PC-3 (cell line): ENCODE results near the gene MIPEP. TPM values are rescaled to one million over a fixed set of nuclear protein-coding genes. Genes with fewer than 3 reads are reported as not detected.

Source experiments
- ATAC-seq: fragments of 200-7000 bp; cut with Tn5 transposase; 2 replicates; pipeline ENCODE4 v1.9.1; 2020; ENCODE audit warnings: mild to moderate bottlenecking, moderate library complexity
- BruUV-seq: library from RNA; stranded (reverse); fragments of 400-500 nt; replicated peaks from 2 replicates; lab custom pipeline; 2021; lab: Mats Ljungman, UMichigan
- CTCF ChIA-PET: fragments of 300-600 bp; sonication (Branson Sonifier 250); formaldehyde crosslinking; loops from one replicate; lab custom pipeline; 2022; ENCODE audit warnings: antibody characterized with exemption; lab: Charles Lee
- POLR2A ChIA-PET: fragments of 300-600 bp; sonication (Branson Sonifier 250); formaldehyde crosslinking; loops from one replicate; lab custom pipeline; 2022; ENCODE audit warnings: antibody characterized with exemption; ENCODE audit not compliant: unreplicated experiment; lab: Charles Lee
- DNase-seq: peaks from one replicate; pipeline ENCODE4 v3.0.0-alpha.2; 2015
- H2AFZ ChIP-seq: fragments of 300-600 bp; sonication (generic); 2 replicates; pipeline ENCODE4 v1.6.0; 2016; ENCODE audit warnings: antibody characterized with exemption, low read length
- H3F3A ChIP-seq: fragments of 300-600 bp; sonication (generic); one replicate; pipeline ENCODE4 v1.6.0; 2017; ENCODE audit warnings: antibody characterized with exemption, low read length, control low read depth, mild to moderate bottlenecking; ENCODE audit not compliant: unreplicated experiment
- H3K27ac ChIP-seq: fragments of 300-600 bp; sonication (generic); 2 replicates; pipeline ENCODE4 v1.5.1; 2016; ENCODE audit warnings: mild to moderate bottlenecking, low read length
- H3K27me3 ChIP-seq: fragments of 300-600 bp; sonication (generic); 2 replicates; pipeline ENCODE4 v1.6.1; 2016; ENCODE audit warnings: low read length, mixed read lengths
- H3K36me3 ChIP-seq: fragments of 300-600 bp; sonication (generic); 2 replicates; pipeline ENCODE4 v1.6.1; 2016; ENCODE audit warnings: low read depth, mixed run types, low read length, mixed read lengths
- H3K4me1 ChIP-seq: fragments of 300-600 bp; sonication (generic); 2 replicates; pipeline ENCODE4 v1.5.1; 2016; ENCODE audit warnings: low read length; ENCODE audit not compliant: insufficient read depth
- H3K4me2 ChIP-seq: fragments of 300-600 bp; sonication (generic); 2 replicates; pipeline ENCODE4 v1.6.0; 2016; ENCODE audit warnings: low read length
- H3K4me3 ChIP-seq: fragments of 300-600 bp; sonication (generic); 2 replicates; pipeline ENCODE4 v1.5.1; 2016; ENCODE audit warnings: mild to moderate bottlenecking, low read length, mixed read lengths
- H3K79me2 ChIP-seq: fragments of 300-600 bp; sonication (generic); 2 replicates; pipeline ENCODE4 v1.6.1; 2017; ENCODE audit warnings: low read length, mixed read lengths
- H3K9ac ChIP-seq: fragments of 300-600 bp; sonication (generic); 2 replicates; pipeline ENCODE4 v1.6.0; 2016; ENCODE audit warnings: mild to moderate bottlenecking, low read length
- H3K9me2 ChIP-seq: fragments of 300-600 bp; sonication (generic); replicated peaks from 2 replicates; pipeline ENCODE4 v1.6.1; 2016; ENCODE audit warnings: mixed run types, low read length, mixed read lengths
- H3K9me3 ChIP-seq: fragments of 300-600 bp; sonication (generic); 2 replicates; pipeline ENCODE4 v1.6.1; 2016; ENCODE audit warnings: low read length, mixed read lengths
- H4K20me1 ChIP-seq: fragments of 300-600 bp; sonication (generic); 2 replicates; pipeline ENCODE4 v1.6.1; 2016; ENCODE audit warnings: low read length, mixed read lengths
- EZH2 ChIP-seq: fragments of 300-600 bp; sonication (generic); IDR thresholded peaks from one replicate; pipeline ENCODE4 v1.6.1; 2017; ENCODE audit warnings: antibody characterized with exemption, mild to moderate bottlenecking, low read length; ENCODE audit not compliant: unreplicated experiment
- EZH2phosphoT487 ChIP-seq: fragments of 300-600 bp; sonication (generic); IDR thresholded peaks from 2 replicates; pipeline ENCODE4 v1.6.1; 2018; ENCODE audit warnings: mild to moderate bottlenecking, antibody characterized with exemption, low read length, borderline replicate concordance
- intact Hi-C: fragments of 100-400 bp; cut with micrococcal nuclease; formaldehyde crosslinking; loops from 2 replicates; pipeline ENCODE4 v1.9.0; 2023
- total RNA-seq: library from RNA; depleted of rRNA; stranded (reverse); fragments of >200 nt; gene quantifications from 2 replicates; pipeline ENCODE4 v1.2.3, GENCODE V29; 2014
- TF ChIP-seq, protein P1 (sequence below): fragments of 300-600 bp; sonication (generic); conservative IDR thresholded peaks from 2 replicates; pipeline ENCODE4 v1.5.1; 2017; ENCODE audit warnings: antibody characterized with exemption, low read depth, mild to moderate bottlenecking, low read length

Gene MIPEP
- total RNA-seq, 1 experiment from 2014 or later: 30.5 TPM

DNA sequence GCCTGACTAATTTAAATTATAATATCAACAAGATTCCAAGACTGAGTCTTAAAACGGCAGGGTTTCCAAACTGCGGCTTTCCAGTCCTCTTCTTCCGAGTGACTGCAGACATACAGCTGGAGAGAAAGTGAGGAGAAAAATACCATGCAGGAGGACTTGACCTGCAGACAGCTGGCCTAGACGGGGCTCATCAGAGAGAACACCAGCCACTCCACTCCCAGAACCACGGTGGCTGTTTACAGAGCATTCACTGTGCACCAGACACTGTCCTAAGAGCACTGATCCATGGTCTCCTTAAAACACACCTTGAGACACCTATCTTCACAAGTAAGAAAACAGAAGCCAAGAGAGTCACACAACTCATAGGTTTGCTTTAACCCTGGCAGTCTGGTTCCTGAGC lies 152.7 kb downstream of the MIPEP start:
- ChIA-PET POLR2A (no interaction called here), CTCF (no interaction called here)
- no peaks in the 10 kb centered on the region for H3K9me2 ChIP-seq
- DNase-seq (no peak), ATAC-seq (no peak)
- H3K79me2 ChIP-seq: no peaks in the 10 kb centered on the region
- no peaks in the 10 kb centered on the region for H3K36me3 ChIP-seq
- H3K27me3 ChIP-seq: no peaks in the 10 kb centered on the region
- H3K4me2 ChIP-seq: no peak overlapping the region
- TF ChIP-seq, protein P1, sequence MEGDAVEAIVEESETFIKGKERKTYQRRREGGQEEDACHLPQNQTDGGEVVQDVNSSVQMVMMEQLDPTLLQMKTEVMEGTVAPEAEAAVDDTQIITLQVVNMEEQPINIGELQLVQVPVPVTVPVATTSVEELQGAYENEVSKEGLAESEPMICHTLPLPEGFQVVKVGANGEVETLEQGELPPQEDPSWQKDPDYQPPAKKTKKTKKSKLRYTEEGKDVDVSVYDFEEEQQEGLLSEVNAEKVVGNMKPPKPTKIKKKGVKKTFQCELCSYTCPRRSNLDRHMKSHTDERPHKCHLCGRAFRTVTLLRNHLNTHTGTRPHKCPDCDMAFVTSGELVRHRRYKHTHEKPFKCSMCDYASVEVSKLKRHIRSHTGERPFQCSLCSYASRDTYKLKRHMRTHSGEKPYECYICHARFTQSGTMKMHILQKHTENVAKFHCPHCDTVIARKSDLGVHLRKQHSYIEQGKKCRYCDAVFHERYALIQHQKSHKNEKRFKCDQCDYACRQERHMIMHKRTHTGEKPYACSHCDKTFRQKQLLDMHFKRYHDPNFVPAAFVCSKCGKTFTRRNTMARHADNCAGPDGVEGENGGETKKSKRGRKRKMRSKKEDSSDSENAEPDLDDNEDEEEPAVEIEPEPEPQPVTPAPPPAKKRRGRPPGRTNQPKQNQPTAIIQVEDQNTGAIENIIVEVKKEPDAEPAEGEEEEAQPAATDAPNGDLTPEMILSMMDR: no peak
- TF ChIP-seq EZH2phosphoT487: no peak
- TF ChIP-seq EZH2: no peak
- BruUV-seq: no TSS peak
- no peak overlapping the region for H3K27ac ChIP-seq
- no peaks in the 10 kb centered on the region for H3K9me3 ChIP-seq
- no peak overlapping the region for H3K9ac ChIP-seq
- no peaks in the 10 kb centered on the region for H3F3A ChIP-seq
- no peak overlapping the region for H3K4me3 ChIP-seq
- no peak overlapping the region for H2AFZ ChIP-seq
- H4K20me1 ChIP-seq: no peaks in the 10 kb centered on the region
- no peaks in the 10 kb centered on the region for H3K4me1 ChIP-seq
- intact Hi-C loops: no loop called here

DNA sequence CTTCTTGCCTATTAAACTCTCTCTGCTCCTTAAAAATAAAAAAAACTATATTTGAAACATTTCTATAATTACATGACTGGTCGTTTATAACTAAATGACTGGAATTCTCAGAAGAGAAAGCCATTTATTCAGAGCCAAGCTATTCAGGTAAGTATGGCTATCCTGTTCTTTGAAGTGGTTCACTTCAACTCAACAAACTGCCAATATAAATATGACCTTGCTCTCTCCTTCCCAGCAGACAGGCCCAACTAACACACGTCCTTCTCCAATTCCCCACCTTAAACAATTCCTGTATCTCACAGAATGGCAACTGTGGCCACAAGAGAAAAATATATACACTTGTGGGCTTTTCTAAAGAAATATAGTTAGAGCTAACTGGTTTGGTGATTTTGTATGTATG lies 153.9 kb downstream of the MIPEP start:
- CTCF ChIA-PET: no interaction called here
- no peak for ATAC-seq

DNA sequence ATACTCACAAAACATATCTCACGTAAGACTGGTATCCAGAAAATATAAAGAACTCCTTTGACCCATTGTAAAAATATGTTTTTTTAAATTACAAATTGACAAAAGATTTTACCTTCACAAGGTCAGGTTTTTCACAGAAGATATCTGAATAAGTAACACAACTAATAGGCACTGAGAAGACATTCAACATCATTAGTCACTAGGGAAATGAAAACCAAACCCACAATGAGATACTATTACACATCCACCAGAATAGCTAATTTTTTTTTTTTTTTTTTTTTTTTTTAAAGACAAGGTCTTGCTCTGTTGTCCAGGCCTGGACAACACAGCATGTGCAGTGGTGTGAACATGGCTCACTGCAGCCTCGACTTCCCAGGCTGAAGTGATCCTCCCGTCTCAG lies 157.5 kb downstream of the MIPEP start:
- Histone ChIP-seq H3K79me2 (no peaks in the 10 kb centered on the region), H4K20me1 (no peaks in the 10 kb centered on the region), H3K27me3 (no peaks in the 10 kb centered on the region), H3K4me3 (no peak overlapping the region), H2AFZ (no peak overlapping the region), H3K9me2 (no peaks in the 10 kb centered on the region), H3K9me3 (no peaks in the 10 kb centered on the region), H3K4me1 (no peaks in the 10 kb centered on the region), H3K36me3 (no peaks in the 10 kb centered on the region), H3K27ac (no peak overlapping the region), H3K4me2 (no peak overlapping the region), H3K9ac (no peak overlapping the region), H3F3A (no peaks in the 10 kb centered on the region)
- BruUV-seq: no TSS peak
- CTCF ChIA-PET: interaction anchor here (0.5 kb wide), 1 partner anchor 137 kb away, joined by 3 read pairs; no protein-coding TSS in a partner anchor
- ATAC-seq (no peak), DNase-seq (no peak)
- intact Hi-C loops: no loop called here
- TF ChIP-seq EZH2phosphoT487: no peak
- TF ChIP-seq, protein P1: no peak
- no peak for TF ChIP-seq EZH2
- POLR2A ChIA-PET: no interaction called here

More for the DNA sequence above, 153.9 kb downstream of the MIPEP start:
- no peaks in the 10 kb centered on the region for H3K9me3 ChIP-seq
- H3K9ac ChIP-seq: no peak overlapping the region
- no peak overlapping the region for H2AFZ ChIP-seq
- no peak overlapping the region for H3K4me2 ChIP-seq
- no peaks in the 10 kb centered on the region for H3K79me2 ChIP-seq
- H3K27me3 ChIP-seq: no peaks in the 10 kb centered on the region
- H3K36me3 ChIP-seq: no peaks in the 10 kb centered on the region
- no peaks in the 10 kb centered on the region for H4K20me1 ChIP-seq
- no peaks in the 10 kb centered on the region for H3K4me1 ChIP-seq
- intact Hi-C loops: no loop called here
- DNase-seq: no peak
- POLR2A ChIA-PET: no interaction called here
- TF ChIP-seq EZH2phosphoT487 (no peak), EZH2 (no peak)
- TF ChIP-seq, protein P1: no peak
- no peak overlapping the region for H3K4me3 ChIP-seq
- H3K27ac ChIP-seq: no peak overlapping the region
- no TSS peak for BruUV-seq
- H3F3A ChIP-seq: no peaks in the 10 kb centered on the region
- H3K9me2 ChIP-seq: no peaks in the 10 kb centered on the region
